Breast epithelium (tissue), 4 donors: ENCODE data around the gene CRELD1. TPM values are rescaled to one million over a fixed set of nuclear protein-coding genes. Genes with fewer than 3 reads are reported as not detected.

ENCODE experiments used
- DNase-seq, 2 donors: peaks; one replicate each; pipeline ENCODE4 v3.0.0-alpha.2; 2019; ENCODE audit warnings: low spot score in 2 of 2
- H3K27ac ChIP-seq, 2 donors: fragments of 200-600 bp; sonication (generic) in 1 of 2; one replicate each; pipeline ENCODE4 v1.5.1; 2016 to 2019; ENCODE audit warnings: mild to moderate bottlenecking in 1 of 2
- H3K27me3 ChIP-seq, 2 donors: fragments of 200-600 bp; sonication (generic) in 1 of 2; one replicate each; pipeline versions ENCODE4 v1.5.1 to v1.6.0; 2017 to 2019; ENCODE audit warnings: control low read depth in 1 of 2, mild to moderate bottlenecking in 1 of 2
- H3K36me3 ChIP-seq: fragments of 200-600 bp; one replicate; pipeline ENCODE4 v1.5.1; 2019
- H3K4me1 ChIP-seq, 2 donors: fragments of 200-600 bp; sonication (generic); one replicate each; pipeline ENCODE4 v1.5.1; 2016 to 2019; ENCODE audit warnings: control low read depth in 1 of 2
- H3K4me3 ChIP-seq, 3 donors: fragments of 200-600 bp; sonication (generic); 1 replicate in 2 of 3; 2 replicates in 1 of 3; pipeline ENCODE4 v1.5.1; 2016 to 2019; ENCODE audit warnings: mild to moderate bottlenecking in 3 of 3, moderate library complexity in 2 of 3
- H3K9me3 ChIP-seq, 2 donors: fragments of 200-600 bp; sonication (generic) in 1 of 2; one replicate each; pipeline ENCODE4 v1.5.1; 2016 to 2019; ENCODE audit warnings: control low read depth in 1 of 2
- POLR2A ChIP-seq: fragments of 450-650 bp; IDR thresholded peaks from one replicate; pipeline ENCODE4 v1.6.1; 2016; ENCODE audit warnings: antibody characterized with exemption, mild to moderate bottlenecking, moderate library complexity
- POLR2AphosphoS5 ChIP-seq, 3 donors: sonication (generic); formaldehyde crosslinking; IDR thresholded peaks; one replicate each; pipeline ENCODE4 v1.6.1; 2017; ENCODE audit warnings: antibody characterized with exemption in 3 of 3
- intact Hi-C: fragments of 100-400 bp; cut with DNase I; formaldehyde crosslinking; loops from one replicate; pipeline ENCODE4 v1.15.1; 2023; ENCODE audit warnings: low total_unique reads
- total RNA-seq, 3 donors: library from RNA; depleted of rRNA; stranded (reverse); fragments of >200 nt; gene quantifications; one replicate each; pipeline ENCODE4 v1.1.0, GENCODE V29; 2016
- TF ChIP-seq, protein P1 (sequence below), 3 donors: fragments of 450-650 bp; IDR thresholded peaks; one replicate each; pipeline ENCODE4 v1.5.1; 2016 to 2017; ENCODE audit warnings: antibody characterized with exemption in 3 of 3, mild to moderate bottlenecking in 3 of 3, moderate library complexity in 3 of 3

CRELD1 gene
- total RNA-seq, 3 donors from 2014 or later, result 33.6 to 52.4 (median 44.6) TPM

DNA sequence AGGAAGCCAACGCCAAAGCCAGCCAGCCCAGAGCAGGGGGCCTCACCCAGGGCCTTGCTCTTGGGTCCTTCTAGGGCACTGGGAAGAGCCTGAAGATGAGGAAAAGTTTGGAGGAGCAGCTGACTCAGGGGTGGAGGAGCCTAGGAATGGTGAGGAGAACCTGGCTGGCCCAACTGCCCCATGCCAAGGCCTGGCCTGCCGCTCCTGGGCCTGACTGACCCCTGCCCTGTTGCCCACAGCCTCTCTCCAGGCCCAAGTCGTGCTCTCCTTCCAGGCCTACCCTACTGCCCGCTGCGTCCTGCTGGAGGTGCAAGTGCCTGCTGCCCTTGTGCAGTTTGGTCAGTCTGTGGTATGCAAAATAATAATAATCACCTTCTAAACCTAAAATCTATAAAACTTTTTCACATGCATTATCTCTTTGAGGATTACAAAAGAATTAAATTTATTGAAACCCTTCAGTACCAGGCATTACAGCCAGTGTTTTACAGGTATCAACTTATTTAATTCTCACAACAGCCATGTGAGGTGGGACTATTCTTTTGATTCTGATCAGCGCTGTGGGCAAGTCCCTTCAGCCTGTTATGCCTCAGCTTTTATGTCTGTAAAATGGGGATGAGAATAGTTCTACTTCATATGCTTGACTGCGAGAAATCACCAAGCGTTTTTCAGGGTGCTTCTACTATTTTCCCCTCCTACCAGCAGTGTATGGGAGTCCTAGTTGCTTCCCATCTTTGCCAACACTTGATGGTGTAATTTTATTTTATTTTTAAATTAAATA is 15.2 kb upstream of the CRELD1 start:
- peak overlapping the region in 2 of 3 donors; percentile 67 to 76 for H3K4me3 ChIP-seq
- no peaks in the 10 kb centered on the region for H3K27me3 ChIP-seq
- TF ChIP-seq, protein P1, sequence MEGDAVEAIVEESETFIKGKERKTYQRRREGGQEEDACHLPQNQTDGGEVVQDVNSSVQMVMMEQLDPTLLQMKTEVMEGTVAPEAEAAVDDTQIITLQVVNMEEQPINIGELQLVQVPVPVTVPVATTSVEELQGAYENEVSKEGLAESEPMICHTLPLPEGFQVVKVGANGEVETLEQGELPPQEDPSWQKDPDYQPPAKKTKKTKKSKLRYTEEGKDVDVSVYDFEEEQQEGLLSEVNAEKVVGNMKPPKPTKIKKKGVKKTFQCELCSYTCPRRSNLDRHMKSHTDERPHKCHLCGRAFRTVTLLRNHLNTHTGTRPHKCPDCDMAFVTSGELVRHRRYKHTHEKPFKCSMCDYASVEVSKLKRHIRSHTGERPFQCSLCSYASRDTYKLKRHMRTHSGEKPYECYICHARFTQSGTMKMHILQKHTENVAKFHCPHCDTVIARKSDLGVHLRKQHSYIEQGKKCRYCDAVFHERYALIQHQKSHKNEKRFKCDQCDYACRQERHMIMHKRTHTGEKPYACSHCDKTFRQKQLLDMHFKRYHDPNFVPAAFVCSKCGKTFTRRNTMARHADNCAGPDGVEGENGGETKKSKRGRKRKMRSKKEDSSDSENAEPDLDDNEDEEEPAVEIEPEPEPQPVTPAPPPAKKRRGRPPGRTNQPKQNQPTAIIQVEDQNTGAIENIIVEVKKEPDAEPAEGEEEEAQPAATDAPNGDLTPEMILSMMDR (IDR thresholded peaks at IDR 0.05), result no peak
- no peak for TF ChIP-seq POLR2AphosphoS5 (IDR thresholded peaks at IDR 0.05)
- TF ChIP-seq POLR2A, result no peak
- no peaks in the 10 kb centered on the region for H3K9me3 ChIP-seq
- H3K27ac ChIP-seq, result peak overlapping the region; percentile 93 to 94
- no peaks in the 10 kb centered on the region for H3K36me3 ChIP-seq
- DNase-seq, result no peak
- intact Hi-C loops, result no loop called here
- H3K4me1 ChIP-seq, result peaks cover 11 to 24% of the 10 kb centered on the region in 2 donors

DNA sequence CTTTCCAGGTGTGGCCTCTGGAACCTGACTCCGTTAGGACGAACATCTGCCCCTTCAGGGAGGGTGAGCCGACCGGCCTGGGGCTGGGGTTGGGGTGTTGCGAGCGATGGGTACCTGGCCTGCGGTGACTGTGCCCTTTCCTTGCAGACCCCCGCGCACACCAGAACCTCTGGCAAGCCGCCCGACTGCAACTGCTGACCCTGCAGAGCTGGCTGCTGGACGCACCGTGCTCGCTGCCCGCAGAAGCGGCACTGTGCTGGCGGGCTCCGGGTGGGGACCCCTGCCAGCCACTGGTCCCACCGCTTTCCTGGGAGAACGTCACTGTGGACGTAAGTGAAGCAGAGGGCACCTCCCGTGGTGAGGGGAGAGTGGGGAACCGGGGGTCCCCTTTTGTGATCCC is 5.5 kb upstream of the CRELD1 start:
- Histone ChIP-seq H3K9me3 (no peaks in the 10 kb centered on the region), H3K4me3 (no peak overlapping the region), H3K4me1 (no peaks in the 10 kb centered on the region), H3K27me3 (no peaks in the 10 kb centered on the region), H3K27ac (no peak overlapping the region), H3K36me3 (no peaks in the 10 kb centered on the region)
- DNase-seq, result no peak
- intact Hi-C loops, result no loop called here
- TF ChIP-seq POLR2AphosphoS5 (IDR thresholded peaks at IDR 0.05) (no peak), POLR2A (no peak)
- TF ChIP-seq, protein P1 (IDR thresholded peaks at IDR 0.05), result no peak

DNA sequence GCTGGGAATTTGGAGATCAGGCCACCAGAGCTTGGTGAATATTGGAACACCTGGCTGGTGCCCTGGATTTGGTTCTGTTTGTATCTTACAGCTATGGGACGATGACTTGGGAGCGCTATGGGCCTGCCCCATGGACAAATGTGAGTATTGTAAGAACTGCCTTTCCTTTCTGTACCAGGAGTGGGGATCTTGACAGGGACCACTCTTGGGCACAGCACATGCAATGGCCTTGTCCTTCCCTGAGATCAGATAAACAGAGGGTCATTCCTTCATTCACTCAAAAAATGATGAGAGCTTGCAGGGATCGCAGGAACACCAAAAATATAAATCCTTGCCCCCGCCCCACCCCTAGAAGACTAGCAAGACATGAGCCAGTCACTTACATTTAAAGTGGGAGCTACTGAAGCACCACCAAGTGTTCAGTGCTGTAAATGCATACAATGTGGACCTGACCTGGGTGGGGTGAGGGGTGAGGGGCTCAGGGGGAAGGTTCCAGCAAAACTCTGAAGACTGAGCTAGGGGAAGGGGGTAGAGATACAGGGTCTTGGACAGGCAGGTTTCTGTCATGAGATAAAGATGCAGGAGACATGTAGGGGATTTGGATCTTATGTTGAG is 2.7 kb upstream of the CRELD1 start:
- Histone ChIP-seq H3K36me3 (no peaks in the 10 kb centered on the region), H3K27ac (no peak overlapping the region), H3K4me3 (no peak overlapping the region), H3K4me1 (peaks cover 0 to 18% of the 10 kb centered on the region in 2 donors), H3K27me3 (no peaks in the 10 kb centered on the region), H3K9me3 (no peaks in the 10 kb centered on the region)
- no peak for DNase-seq
- TF ChIP-seq POLR2AphosphoS5 (IDR thresholded peaks at IDR 0.05), result no peak
- TF ChIP-seq, protein P1 (IDR thresholded peaks at IDR 0.05), result no peak
- TF ChIP-seq POLR2A, result no peak
- intact Hi-C loops, result loop anchor here (5.0 kb wide), 1 partner anchor 979 kb away; no protein-coding TSS in a partner anchor

DNA sequence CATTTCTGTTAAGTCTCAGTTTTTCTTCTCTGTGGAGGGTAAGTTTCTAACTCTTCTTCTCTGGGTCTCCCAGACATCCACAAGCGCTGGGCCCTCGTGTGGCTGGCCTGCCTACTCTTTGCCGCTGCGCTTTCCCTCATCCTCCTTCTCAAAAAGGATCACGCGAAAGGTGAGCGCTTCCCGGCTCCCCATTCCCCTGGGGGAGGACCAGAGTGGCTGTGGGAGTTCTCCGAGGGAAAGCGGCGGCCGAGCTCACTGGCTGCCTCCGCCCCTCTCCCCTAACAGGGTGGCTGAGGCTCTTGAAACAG is 1.1 kb upstream of the CRELD1 start:
- H3K9me3 ChIP-seq, result no peaks in the 10 kb centered on the region
- DNase-seq, result no peak
- TF ChIP-seq, protein P1 (IDR thresholded peaks at IDR 0.05), result no peak
- TF ChIP-seq POLR2AphosphoS5 (IDR thresholded peaks at IDR 0.05), result peak in 1 of 3 donors; percentile 35
- H3K36me3 ChIP-seq, result no peaks in the 10 kb centered on the region
- H3K27me3 ChIP-seq, result no peaks in the 10 kb centered on the region
- H3K4me1 ChIP-seq, result peaks cover 0 to 20% of the 10 kb centered on the region in 2 donors
- peak overlapping the region; percentile 97 to 99 for H3K27ac ChIP-seq
- peak overlapping the region; percentile 64 to 82 (median 77) for H3K4me3 ChIP-seq
- intact Hi-C loops, result loop anchor here (5.0 kb wide), 1 partner anchor 980 kb away; no protein-coding TSS in a partner anchor
